ENCODE results near the gene PPDPF.
A peak's percentile ranks its signal among the peaks of the same experiment; 100 is the strongest.
"Not testable (repeated sequence)": the region's sequence is repeated elsewhere in the genome, so short reads cannot be mapped to it uniquely, and the experiment has no call there.

The PPDPF gene

GRCh38 chr20:63520504-63520933 is at the start of gene PPDPF:
PPDPF (plus strand) TSS chr20:63520765; CDS start chr20:63521309, 544 bp downstream.
- peak; percentile 43 to 47 for DNase-seq

DNA sequence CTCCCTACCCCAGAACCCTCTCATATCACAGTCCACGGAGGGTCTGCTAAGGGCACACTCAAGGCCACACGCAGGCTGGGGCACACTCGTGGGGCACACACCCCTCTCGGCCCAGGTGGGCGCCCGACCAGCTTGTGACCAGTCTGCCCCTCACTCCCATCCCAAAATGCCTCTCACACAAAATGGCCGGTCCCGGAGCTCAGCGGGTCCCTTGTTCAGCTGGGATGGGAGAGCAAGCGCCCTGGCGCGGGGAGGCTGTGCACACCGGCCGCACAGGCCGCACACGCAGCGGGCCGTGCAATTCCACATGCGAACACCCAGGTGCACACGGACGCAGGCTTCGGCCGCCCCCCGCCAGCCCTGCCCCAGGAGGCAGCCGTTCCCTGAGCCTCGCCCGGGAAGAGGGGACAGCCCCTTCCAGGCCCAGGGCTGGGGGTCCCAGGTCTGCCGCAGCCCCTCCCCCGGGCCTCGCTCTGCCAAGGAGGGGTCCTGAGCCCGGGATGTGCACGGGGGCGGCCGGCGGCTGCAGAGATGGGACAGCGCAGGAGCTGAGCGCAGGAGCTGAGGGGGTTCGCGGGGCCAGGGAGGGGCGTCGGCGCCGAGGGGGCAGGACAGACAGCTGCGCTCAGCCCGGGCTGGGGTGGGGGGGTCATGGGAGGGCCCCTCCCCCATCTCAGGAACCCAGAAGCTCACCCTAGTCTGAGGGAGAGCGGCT is 49.4 kb upstream of the PPDPF start:
- DNase-seq: no peak

DNA sequence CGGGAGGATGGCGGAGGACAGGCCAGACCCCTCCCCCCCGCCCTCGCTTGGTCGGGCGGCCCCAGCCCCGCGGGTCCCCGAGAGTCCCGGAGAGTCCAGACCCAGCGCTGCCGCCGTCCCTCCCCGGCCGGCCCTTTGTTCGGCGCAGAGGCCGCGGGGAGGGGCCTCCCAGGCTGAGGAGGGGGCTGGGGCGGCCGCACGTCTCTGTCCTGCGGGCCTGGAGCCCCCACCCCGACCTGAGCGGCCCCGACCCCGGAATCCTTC is 48.9 kb upstream of the PPDPF start:
- DNase-seq: no peak

GRCh38 chr20:63471981-63472831 is 48.4 kb upstream of the PPDPF start, which contains the start of gene KCNQ2:
KCNQ2 (minus strand) TSS chr20:63472655; CDS start chr20:63472463, 192 bp downstream.
- DNase-seq: no peak

DNA sequence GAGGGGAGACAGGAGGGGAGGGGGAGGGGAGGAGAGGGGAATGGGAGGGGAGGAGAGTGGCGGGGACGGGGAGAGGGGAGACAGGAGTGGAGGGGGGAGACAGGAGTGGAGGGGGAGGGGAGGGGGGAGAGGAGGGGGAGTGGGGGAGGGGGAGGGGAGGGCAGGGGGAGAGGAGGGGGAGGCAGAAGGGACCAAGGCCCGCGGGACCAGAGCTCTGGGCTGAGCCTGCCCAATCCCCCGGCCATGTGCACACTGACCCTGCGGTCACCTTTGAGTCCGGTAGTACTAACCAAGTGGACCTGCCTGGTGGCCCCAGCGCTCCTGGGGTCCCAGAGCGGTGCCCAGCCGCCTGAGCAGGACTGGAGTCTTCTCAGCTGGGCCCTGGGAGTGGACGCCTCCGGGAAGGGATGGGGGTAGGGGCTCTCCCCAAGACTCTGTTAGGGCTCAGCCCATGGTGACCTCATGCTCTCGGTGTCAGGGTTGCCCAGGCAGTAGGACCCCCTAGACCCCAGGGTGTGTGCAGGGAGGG is 47.6 kb upstream of the PPDPF start:
- DNase-seq: no peak

GRCh38 chr20:63473555-63474449 is 46.8 kb upstream of the PPDPF start:
- DNase-seq: no peak

GRCh38 chr20:63475209-63475608 is 45.4 kb upstream of the PPDPF start:
- DNase-seq: no peak

- no peak for DNase-seq
Measured at GRCh38 chr20:63477061-63477616, 43.4 kb upstream of the PPDPF start.

DNA sequence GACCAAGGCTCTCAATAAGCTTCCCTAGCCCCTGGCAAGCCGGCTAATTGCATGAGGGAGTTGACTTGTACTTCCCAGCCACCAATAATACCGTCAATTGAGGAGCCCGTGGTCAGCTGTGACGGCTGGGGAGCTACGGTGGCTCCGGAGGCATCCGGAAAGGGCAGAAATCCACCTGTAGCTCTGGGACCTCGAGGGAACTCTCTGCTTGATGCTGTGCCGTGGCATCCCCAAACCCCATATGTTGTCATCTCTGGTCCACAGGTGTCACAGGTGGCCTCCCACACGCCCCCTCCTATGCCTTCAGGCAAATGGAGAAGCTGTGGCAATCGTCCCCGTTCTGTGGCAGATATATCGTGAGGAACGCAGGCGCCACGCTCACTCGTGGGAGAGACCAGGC is 42.6 kb upstream of the PPDPF start:
- no peak for DNase-seq

GRCh38 chr20:63478346-63479302 is 41.9 kb upstream of the PPDPF start:
- no peak for DNase-seq

- DNase-seq: not testable (repeated sequence)
Measured at GRCh38 chr20:63479695-63480419, 40.7 kb upstream of the PPDPF start.

DNA sequence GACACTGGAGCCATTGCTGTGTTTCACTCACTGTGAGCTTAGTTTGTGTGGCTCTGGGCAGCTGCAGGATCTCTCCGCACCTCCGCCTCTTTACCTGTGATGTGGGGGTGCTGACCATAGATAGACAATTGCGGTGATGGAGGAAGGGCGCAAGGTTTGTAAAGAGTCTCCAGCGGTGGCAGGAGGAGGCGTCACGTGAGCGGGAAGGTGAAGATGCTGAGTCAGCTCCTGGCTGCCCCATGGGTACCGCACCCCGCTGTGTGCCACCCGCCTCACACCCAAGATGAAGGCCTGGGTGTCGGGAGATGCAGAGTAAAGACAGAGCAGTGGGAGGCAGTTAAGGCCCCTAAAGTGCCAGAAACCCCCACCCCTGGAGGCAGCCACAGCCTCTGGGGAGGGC is 39.1 kb upstream of the PPDPF start:
- no peak for DNase-seq

DNA sequence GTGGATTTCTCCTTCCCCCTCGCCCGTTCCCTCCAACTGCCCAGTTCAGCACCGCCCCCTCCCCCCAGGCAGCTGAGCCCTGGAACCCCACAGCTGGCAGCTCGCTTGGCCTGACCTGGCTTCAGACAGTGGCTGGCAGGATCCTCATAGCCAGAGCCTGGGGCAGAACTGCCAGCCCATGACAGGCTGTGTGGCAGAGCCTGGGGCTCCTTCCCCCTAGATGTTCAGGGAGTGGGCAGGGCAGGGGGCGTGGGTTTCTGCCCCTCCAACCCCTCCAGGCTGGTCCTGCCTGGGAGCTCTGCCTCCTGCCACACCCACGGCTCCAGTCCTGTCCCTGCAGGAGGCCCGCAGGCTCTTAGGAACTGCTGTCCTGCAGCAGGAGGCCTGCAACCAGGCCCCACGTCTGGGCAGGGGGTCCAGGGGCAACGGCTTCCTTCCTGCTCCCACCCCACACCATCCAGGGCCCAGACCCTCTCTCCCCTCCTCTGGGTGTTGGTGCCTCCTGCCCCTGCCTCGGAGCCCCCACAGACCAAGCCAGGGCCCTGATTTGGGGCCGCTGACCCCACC is 38.5 kb upstream of the PPDPF start:
- no peak for DNase-seq

DNA sequence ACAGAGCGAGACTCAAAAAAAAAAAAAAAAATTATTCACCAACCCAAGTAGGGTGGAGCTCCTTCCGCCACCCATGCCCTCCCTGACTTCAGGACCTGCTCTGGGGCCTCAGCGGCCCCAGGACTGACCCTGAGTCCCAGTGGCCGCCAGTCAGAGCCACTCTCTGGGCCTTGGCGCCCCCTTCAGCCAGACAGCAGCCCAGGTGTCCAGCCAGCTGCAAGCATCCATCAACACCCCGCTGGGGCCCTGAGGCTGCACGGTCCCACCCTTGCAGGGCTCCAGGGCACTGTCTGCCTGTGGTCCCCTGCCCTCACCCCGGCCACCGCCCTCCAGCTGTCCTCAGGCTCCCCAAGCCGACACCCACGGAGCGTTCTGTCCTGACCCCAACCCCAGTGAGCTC is 36.7 kb upstream of the PPDPF start:
- DNase-seq: no peak

GRCh38 chr20:63484236-63484635 is 36.3 kb upstream of the PPDPF start:
- no peak for DNase-seq

- DNase-seq: no peak
Measured at GRCh38 chr20:63484651-63485403, 35.7 kb upstream of the PPDPF start.

- no peak for DNase-seq
Measured at GRCh38 chr20:63486300-63486855, 34.2 kb upstream of the PPDPF start.

GRCh38 chr20:63487116-63487764 is 33.3 kb upstream of the PPDPF start:
- no peak for DNase-seq

DNA sequence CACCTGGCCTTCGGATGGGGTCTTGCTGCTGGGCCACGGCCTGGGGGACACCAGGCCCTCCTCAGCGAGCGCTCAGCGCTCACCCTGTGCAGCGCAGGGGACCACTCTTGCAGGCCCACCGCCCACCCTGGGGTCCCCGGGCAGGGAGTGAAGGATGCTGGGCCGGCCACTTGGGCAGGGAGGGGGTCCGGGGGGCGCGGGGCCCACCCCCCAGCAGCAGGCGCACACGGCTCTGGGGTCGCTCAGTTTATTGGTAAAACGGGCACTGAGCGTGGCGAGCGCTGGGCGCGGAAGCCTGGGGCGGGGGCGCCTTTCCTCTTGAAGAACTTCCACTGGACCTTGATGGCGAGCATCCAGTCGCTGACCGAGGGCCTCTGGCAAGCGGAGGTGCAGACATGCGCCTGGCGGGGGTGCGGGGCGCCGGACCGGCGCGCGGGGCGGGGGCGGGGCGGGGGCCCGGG is 32.8 kb upstream of the PPDPF start:
- no peak for DNase-seq

All from AML-193 (cell line).